ENCODE data around the gene HUNK.

- TF ChIP-seq CTCF (IDR thresholded peaks at IDR 0.05) (no peak), ZFX (IDR thresholded peaks at IDR 0.05; ENCODE audit: borderline replicate concordance) (no peak)
Observed at GRCh38 chr21:32004291-32004690, 131.5 kb downstream of the HUNK start.

Data from 22Rv1 (cell line).